ENCODE data around the gene ATOSA.
A peak's percentile ranks its signal among the peaks of the same experiment; 100 is the strongest.

Gene ATOSA, protein sequence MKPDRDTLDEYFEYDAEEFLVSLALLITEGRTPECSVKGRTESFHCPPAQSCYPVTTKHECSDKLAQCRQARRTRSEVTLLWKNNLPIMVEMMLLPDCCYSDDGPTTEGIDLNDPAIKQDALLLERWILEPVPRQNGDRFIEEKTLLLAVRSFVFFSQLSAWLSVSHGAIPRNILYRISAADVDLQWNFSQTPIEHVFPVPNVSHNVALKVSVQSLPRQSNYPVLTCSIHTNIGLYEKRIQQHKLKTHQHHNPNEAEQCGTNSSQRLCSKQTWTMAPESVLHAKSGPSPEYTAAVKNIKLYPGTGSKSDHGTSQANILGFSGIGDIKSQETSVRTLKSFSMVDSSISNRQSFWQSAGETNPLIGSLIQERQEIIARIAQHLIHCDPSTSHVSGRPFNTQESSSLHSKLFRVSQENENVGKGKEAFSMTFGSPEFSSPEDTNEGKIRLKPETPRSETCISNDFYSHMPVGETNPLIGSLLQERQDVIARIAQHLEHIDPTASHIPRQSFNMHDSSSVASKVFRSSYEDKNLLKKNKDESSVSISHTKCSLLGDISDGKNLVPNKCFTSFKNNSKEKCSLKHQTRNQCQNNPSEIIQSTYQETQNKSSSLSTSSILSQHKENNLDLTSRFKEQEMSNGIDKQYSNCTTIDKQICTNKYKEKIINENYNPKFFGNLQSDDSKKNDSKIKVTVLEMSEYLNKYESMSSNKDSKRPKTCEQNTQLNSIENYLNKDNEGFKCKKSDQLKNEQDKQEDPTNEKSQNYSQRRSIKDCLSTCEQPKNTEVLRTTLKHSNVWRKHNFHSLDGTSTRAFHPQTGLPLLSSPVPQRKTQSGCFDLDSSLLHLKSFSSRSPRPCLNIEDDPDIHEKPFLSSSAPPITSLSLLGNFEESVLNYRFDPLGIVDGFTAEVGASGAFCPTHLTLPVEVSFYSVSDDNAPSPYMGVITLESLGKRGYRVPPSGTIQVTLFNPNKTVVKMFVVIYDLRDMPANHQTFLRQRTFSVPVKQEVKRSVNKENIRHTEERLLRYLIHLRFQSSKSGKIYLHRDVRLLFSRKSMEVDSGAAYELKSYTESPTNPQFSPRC

DNA sequence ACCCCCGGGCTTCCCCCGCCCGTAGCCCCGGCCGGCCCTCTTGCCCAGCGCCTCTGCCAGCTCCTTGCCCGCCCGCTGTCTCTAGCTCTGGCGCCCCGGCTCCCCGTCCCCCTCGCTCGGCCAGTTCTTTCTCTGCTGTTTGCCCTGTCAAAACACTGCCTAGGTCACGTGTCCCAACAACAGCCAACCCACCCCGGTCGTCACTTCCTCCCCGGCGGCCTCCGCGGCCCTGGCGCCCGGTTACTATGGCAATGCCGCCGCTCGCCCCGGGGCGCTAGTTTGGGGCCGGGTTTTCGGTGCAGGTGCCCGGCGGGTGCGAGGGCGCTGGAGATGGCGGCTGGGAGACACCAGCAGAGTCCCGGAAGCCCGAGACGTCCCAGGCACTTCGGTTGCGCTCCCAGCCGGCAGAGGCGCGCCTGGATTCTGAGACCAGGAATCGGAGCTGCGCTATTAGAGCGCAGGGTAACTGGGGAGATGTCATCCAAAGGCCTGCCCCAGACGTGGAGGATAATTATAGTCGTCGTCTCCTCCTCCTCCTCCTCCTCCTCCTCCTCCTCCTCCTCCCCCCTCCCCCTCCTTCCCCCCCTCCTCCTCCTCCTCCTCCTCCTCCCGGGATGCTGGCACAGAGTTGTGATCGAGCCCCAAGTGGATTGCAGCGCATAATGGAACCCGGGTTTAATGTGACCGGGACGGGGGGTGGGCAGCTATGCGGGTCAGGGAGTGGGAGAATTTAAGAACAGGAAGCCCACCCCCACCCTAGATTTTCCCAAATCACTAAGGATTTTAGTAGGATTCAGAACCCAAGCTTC is at the start of gene ATOSA:
Gene ATOSA, minus strand, starts transcription at position 157 of the 809 bp plus-strand sequence. CDS start 1,367 bp downstream, outside the sequence.
- peak; percentile 89 for DNase-seq

DNA sequence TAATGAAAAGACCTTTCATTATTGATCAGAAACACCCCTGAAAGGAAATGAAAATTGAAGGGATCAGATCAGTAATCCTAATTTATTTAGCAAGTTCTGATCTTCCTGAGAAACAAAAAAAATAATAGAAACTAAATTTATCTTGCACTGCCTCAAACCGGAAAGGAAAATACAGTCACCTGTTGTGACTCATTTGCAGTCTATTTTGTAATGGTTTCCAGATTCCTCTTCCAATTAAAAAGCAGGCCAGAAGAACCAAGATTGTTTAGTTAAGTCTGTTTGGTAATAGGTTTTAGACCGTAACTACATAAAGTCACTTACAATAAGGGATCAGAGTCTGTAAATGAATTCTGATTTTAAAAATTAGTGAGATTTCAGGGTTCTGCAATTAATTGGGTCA is 49.7 kb upstream of the ATOSA start:
- DNase-seq, result no peak

DNA sequence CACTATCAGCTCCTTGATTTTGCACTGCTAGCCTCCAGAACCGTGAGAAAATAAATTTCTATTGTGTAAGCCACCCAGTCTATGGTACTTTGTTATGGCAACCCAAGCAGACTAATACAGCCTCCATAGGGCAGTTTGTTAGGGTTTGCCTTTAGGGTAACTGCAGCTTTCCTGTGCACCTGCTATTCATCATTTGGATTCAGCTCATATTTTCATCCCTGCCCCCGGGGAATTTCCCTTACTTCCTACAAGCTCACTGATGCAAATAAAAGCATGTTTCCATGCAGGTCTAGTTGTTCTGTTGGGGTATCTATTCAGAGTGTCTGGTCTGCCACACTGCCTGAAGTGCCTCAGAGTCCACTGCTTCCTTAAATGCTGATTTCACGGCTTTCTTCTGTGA is 48.6 kb upstream of the ATOSA start:
- DNase-seq, result no peak

DNA sequence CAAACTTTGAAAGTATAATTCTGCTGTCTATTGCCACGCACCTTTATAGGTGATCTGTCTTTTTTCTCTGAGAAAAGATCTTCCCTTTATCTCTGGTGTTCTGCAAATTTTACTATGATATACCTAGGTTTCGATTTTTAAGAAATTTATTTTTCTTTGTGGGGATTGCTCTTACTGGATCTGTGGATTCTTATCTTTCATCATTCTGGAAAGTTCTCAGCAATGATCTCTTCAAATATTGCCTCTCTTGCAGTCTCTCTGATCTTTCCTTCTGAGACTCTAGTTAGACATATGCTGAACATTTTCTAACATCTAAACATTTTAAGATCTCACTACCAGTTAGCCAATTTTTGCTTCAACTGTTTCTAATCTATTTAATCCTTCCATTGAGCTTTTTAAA is 47.0 kb upstream of the ATOSA start:
- DNase-seq, result no peak

DNA sequence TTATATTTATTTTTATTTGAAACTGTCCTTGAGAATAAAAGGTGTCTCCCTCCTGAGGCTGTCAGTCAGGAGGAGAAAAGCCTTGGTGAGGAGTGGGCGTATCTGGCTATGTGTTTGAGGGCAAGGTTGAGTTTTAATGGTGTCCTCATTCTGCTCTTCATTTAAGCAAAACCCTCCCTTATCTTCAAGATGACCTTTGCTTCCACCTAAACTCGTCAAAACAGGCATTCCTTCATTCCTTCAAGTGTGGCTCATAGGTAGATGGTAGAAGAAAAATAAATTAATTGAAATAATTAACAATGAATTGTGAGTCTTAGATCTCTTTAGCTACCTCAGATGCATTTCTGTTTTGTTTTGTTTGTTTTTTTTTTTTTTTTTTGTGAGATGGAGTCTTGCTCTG is 39.4 kb upstream of the ATOSA start:
- no peak for DNase-seq

DNA sequence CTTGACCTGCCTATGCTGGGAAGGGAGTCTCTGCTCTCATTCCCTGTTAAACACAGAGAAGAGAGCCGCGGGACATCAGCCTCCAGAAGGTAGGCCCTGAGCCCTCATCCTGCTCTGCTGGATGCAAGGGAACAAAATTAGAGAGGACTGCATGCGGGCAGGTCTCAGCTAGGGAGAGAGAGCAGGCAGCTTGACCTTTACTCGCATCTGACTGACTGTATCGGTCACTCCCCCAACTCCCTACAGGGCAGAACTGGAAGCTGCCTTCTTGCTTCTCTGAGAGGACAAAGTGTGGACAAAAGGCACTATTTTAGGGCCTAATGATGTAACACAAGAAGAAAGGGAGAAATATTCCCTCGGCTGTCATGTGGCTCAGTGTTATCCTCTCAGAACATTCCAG is 38.7 kb upstream of the ATOSA start:
- no peak for DNase-seq

DNA sequence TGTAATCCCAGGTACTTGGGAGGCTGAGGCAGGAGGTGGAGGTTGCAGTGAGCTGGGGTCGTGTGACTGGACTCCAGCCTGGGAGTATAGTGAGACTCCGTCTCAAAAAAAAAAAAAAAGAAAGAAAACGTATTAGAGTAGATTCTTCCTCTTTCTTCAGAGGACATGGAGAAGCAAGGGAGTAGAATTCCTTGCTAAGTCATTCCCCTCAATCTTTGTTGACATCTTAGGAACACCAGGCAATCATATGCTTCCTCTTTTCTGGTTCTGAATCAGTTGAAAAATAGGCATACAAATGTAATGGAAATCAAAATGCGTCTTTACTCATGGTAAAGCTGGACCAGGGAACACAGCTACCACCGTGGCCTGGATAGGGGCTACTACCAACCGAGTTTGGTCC is 38.3 kb upstream of the ATOSA start:
- DNase-seq, result no peak

DNA sequence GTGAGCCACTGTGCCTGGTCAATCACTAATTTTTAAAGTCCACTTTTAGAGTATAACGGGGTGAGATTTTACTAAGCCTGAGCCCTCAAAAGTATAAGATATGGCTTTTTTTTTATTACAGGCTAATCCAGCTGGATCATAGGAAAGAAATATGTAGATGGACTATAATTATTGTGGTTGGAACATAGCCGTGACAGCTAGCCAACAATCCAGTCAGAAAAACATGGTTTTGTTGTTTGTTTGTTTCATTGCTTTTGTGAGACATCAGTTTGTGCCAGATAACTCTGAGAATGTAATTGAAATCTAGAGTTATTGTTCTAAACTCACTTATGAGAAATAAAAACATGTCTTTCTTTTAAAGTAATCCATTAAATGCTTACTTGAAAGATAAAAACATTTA is 37.3 kb upstream of the ATOSA start:
- no peak for DNase-seq

DNA sequence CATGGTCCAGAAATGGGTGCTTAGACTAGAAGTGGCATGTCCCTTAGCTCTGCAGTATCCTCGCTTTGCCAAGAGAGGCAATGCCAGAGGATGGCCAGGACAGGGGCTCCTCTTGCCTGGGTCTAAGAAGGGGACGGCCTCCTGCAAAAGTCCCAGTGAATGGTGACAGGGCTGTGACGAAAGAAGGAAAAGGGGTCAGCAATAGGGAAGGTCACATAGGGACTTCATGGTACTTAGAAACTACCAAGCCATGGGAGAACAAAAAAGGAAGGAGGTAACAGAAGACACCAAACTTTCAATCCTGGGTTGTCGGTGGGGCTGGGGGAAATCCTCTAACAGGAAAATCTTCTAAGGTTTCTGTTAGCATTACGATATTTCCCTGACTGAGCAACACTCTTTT is 36.2 kb upstream of the ATOSA start:
- DNase-seq, result no peak

DNA sequence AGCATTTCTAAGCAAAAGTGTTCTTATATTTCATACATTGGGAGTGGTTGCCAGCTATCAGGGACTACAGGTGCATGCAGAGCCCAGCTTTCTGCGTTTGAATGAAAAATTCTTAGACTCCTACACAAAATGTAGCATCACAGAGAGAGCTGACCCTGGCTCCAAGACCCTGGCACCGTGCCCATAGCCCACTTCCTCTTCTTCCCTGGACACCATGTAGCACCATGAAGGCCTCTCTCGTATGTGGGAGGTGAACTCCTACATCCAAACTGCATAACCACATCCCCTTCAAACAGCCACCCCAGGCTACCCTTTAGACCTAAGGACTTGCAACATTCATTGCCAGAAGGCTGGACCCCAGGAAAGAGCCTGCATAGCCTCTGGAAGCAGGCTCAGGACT is 35.8 kb upstream of the ATOSA start:
- DNase-seq, result no peak

DNA sequence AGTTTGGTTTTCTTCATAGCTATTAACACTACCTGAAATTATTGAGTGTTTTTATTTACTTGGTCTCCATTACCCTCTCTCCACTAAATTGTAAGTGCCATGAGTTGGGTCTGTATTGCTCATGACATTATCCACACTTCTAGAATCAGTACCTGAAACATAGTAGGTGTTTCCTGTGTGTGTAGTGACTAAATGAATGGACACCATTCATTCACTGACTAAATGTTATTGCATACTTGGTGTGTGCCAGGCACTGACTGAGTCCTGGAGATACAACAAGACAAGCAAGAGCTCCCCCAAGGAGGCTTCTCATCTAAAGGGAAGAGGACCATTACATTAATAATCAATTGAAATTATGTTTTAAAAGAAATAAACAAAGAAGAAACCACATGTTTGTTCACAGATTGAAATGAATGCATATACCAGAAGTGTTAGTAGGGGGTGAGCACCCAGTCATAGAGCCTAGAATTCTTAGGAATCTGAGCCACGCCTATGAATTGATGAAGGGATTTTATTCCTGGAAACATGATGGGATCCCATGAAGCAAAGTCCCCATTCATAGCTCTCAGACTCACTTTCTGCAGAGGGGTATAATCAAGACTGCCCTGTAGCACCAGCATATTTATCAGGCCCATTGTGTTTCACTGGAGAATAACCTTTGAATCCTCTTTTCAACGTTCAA is 31.7 kb upstream of the ATOSA start:
- DNase-seq, result no peak

DNA sequence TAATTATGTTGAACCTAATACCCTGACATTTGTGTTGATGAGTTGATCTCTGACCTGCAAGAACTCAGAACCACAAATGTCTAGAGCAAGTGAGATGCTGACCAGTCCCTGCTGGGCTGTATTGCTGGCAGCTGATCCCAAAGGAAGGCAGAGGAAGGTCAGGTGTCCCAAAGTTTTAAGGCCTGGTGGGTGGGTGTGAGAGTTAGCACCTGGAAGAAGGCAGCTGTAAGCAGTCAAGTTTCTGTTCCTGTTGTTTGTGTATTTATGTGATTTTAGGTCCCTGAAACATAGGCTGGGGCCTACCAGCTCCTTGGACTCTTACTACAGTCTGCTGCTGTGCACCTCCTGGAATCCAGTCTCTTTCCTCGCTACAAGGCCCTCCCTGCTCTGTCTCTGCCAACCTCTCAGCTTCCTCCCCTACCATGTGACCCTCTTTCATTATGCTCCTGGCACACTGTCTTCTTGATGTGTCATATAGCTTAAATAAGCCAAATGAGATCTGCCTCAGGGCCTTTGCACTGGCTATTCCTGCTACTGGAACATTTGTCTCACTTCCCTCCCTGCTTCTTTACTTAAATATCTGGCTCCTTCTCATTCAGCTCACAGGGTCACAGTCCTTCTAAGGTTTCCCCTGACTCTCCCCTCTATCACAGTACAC is 31.0 kb upstream of the ATOSA start:
- no peak for DNase-seq

DNA sequence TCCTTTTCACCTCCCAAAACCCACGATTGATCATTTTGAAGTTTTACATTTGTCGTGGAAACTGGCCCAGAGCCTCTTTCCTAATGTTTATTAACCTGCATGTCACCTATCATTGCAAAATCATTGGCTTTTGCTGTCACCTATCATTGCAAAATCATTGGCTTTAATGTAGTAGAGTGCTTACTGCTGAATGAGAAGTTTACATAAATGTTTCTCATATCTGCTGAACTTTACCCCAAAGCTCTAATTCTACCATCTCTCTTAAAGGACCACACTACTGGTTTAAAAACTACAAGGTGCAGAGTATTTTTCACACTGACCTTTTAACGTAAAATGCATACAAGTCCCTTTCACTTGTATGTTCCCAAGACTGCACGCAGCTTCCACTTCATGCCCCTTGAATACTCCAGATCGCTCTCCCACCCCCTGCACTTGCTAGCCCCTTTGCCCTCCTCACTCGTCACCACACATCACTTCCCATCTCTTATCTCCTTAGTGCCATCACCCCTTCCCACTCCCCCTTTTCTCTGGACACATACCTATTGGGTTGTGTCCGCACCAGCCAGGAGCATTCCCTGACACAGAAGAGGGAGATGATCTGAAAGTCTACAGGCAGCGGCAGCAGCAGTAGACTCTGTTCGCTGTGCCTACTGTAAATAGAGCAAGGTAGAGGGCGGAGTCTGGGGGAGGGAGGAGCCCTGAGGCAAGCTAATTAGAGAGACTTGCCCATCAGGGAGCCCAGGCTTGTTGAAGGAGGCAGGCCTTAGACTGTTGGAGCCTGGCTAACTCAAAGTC is 30.2 kb upstream of the ATOSA start:
- DNase-seq, result no peak

DNA sequence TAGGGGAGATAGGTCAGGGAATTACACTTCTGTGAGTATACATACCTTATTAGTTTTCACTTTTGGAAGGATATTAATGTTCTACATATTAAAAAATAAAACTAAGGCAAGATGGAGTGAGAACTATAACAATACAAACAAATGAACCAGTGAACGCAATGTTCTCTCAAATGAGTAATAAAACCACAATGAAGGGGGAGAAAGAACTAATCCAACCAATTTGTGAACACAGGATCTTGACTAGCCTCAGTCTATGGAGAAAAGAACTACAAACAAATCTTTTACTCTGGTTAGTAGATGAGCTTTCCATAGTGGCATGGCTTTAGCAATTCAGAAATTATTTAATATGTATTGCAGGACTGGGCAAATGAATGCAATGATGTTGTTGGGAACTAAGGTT is 26.9 kb upstream of the ATOSA start:
- DNase-seq, result no peak

DNA sequence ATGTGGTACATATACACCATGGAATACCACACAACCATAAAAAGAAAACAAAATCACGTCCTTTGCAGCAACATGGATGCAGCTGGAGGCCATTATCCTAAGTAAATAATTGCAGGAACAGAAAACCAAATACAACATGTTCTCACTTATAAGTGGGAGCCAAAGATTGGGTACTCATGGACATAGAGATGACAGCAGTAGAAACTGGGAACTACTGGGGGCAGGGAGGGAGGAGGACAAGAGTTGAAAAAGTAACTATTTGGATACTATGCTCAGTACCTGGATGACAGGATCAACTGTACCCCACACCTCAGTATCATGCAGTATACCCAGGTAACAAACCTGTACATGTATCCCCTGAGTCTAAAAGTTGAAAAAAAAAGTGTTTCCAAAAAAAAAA is 23.2 kb upstream of the ATOSA start:
- no peak for DNase-seq

DNA sequence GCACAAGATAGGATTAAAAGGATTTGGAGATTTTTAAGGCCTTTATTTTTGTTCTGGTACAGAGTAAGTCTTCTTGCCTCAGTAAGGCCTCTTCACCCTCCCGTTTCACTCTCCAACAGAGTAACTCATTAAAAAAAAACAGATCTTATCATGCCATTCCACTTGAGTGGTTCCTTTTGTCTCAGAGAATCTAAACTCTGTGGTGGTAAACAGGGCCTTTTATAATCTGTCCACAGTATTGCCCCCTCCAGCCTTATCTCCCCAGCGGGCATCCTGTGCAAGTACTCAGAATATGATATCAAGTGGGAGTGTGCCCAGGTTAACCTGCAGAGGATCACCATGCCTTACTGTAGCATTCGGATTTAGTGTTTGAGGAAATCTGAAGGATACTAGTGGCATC is 20.3 kb upstream of the ATOSA start:
- no peak for DNase-seq

DNA sequence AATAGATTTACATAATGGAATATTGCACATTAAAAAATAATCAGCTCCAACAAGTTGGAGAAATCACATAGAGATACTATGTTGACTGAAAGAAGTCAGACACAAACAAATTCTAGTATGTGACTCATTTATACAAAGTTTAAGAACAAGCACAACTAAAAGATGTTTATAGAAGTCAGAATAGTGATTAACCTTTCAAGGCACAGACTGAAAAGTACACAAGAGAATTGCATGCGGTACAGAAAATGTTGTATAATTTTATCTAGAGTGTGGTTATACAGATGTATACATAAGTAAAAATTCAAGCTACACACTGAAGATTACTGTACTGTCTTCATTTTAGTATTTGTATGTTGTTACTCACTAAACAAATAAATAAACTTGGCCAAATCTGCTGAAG is 19.3 kb upstream of the ATOSA start:
- DNase-seq, result no peak

DNA sequence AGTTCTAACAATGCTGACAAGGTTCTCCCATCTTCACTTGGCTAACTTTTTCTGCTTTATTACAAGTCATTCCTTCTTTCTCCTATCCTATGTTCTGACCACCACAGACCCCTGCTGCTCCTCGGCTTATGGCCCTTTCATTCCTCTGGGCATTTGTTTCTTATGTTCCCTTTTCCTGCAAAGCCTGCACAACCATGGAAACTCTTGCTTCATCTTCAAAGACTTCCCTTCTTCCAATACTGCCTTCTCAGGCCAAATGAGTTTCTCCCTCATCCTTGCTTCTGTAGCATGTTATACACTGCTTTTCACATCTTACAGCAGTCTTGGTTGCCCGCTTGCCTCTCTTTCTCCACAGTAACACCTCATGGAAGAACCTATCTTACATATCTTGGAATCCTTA is 17.9 kb upstream of the ATOSA start:
- DNase-seq, result no peak

DNA sequence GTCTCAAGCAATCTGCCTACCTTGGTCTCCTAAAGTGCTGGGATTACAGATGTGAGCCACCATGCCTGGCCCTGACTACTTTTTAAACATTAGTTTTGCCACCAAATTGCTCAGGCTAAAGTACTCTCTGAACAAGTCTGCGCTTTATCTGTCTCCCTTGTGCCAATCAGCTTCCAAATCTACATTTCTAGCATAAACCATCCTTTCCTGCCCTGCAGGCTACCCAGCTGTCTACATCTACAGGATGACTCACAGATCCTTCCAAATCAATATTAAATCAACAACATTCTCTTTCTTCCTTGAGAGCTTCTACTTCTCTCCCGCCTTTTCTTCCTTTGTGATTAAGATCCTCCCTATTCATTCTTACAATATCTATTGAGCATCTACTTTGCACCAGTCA is 16.0 kb upstream of the ATOSA start:
- DNase-seq, result no peak

DNA sequence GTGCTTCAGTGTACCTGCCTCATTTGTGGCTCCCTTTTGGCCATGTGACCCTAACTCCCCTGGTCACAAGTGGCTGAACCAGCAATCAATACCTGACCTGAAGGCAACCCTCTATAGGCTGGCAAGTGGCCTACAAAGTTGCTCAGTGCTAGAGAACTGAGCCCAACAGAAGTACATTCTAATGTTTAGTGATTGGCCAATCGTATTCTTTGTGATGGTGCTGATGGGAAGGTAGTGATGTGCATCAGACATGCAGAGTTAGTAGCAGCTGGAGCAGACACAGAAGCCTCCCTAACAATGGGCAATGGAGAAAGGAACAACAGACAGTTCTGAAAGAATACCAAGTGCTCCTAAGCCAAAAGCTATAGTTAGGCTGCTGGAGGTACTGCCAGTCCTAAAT is 10.4 kb upstream of the ATOSA start:
- no peak for DNase-seq

DNA sequence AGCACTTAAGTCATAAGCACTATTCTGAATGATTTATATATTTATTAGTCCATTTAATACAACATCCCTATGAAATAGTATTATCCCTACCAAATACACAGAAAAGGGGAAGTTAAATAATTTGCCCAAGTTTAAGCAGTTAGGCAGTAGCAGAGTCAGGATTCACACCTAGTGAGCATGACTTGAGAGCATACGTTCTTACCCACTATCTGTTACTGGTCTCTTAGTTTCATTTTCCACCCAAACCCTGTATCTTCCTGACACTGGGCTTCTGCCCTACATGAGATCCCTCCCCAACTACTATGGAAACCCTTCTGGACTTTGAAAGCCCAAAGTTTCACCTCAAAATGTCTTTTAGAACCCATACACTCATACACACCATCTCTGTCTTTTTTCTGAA is 4.4 kb upstream of the ATOSA start:
- no peak for DNase-seq

Data from COR-L47 (cell line).